ENCODE results near the gene OR10H1.
"Not testable (repeated sequence)": the region's sequence is repeated elsewhere in the genome, so short reads cannot be mapped to it uniquely, and the experiment has no call there.

The OR10H1 gene

GRCh38 chr19:15828611-15829305, 13.3 kb upstream of the OR10H1 start:
- DNase-seq (ENCODE audit: low read depth) = not testable (repeated sequence)

GRCh38 chr19:15828121-15828610, 12.7 kb upstream of the OR10H1 start:
- DNase-seq (ENCODE audit: low read depth) = no peak

DNA sequence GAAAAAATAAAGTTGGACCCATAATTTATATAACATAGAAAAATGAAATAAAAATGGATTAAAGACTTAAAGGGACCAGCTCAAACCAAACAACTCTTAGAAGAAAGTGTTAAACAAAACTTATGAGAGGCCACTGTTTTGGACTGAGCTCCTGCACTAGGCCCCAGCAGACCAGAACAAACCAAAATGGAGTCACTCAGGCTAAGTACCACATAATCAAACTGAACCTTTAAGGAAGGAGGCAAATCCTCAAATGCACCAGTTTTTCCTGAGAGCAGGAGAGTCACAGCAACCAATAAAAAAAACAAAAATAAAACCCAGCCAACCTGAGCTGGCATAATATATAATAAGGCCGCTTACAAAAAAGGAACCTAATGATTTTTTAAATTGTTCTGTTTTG, 10.3 kb upstream of the OR10H1 start:
- DNase-seq (ENCODE audit: low read depth) = no peak

- no peak for DNase-seq (ENCODE audit: low read depth)
Measured at GRCh38 chr19:15820646-15821045, 5.2 kb upstream of the OR10H1 start.

- DNase-seq (ENCODE audit: low read depth) = no peak
Measured at GRCh38 chr19:15813916-15814315, 1.5 kb downstream of the OR10H1 start.

DNA sequence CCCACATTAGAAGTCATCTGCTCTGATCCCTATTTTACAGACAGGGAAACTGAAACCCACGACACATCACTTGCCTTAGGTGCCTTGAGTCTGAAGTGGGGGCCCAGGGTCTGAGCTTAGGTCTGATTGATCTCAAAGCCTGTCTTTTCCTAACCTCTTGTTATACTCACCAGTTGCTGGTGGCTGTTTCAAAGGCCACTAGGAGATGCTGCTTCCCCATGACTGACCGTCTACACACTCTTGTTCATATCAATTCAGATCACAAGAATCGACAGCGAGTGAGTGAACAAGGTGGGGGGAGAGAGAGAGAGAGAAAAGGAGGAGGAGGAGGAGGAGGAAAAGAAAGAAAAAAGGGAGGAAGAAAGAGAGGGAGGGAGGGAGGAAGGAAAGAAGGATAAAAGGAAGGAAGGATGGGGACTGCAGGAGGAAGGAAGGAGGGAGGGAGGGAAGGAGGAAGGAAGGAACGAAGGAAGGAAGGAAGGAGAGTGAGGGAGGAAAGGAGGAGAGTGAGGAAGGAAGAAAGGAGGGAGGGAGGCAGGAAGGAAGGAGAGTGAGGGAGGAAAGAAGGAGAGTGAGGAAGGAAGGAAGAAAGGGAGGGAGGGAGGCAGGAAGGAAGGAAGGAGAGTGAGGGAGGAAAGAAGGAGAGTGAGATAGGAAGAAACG, 3.3 kb downstream of the OR10H1 start:
- no peak for DNase-seq (ENCODE audit: low read depth)

DNA sequence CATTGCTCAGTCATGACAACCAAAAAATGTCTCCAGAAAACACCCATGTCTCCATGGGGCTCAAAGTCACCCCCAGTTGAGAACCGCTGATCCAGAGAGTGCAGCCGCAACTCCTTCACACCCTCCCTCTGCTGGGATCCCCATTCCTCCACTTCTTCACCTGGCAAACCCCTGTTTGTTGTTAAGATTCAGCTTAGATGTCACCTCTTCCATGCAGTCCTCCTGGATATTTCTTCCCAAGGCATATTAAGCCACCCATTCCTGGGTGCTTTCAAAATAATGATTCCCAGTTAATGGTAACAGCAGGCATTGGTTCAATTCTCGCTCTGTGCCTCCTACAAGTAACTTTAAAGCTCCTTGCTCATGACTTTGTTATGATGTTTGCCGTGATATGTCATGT, 4.0 kb downstream of the OR10H1 start:
- DNase-seq (ENCODE audit: low read depth) = no peak

GRCh38 chr19:15810335-15810734, 5.1 kb downstream of the OR10H1 start:
- no peak for DNase-seq (ENCODE audit: low read depth)

GRCh38 chr19:15794279-15794678, 21.2 kb downstream of the OR10H1 start:
- DNase-seq (ENCODE audit: low read depth) = not testable (repeated sequence)

DNA sequence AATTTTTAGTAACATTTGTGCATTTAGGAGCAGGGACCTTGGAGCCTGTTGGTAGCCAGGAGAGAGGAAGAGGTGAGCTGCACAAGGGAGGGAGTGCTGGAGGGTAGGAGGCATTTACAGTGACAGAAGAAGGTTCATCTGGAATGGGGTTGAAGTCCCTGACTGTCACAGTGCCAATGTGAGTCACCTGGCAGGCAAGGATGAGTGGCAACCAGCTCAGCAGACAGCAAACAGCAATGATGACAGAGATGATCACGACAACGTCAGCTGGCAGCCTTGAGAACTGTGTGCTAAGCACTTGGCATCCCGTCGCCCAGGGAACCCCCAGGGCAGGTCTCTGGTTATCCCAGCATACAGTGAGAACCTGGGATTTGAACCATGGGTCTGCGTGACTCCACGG, 25.4 kb downstream of the OR10H1 start:
- DNase-seq (ENCODE audit: low read depth) = no peak

DNA sequence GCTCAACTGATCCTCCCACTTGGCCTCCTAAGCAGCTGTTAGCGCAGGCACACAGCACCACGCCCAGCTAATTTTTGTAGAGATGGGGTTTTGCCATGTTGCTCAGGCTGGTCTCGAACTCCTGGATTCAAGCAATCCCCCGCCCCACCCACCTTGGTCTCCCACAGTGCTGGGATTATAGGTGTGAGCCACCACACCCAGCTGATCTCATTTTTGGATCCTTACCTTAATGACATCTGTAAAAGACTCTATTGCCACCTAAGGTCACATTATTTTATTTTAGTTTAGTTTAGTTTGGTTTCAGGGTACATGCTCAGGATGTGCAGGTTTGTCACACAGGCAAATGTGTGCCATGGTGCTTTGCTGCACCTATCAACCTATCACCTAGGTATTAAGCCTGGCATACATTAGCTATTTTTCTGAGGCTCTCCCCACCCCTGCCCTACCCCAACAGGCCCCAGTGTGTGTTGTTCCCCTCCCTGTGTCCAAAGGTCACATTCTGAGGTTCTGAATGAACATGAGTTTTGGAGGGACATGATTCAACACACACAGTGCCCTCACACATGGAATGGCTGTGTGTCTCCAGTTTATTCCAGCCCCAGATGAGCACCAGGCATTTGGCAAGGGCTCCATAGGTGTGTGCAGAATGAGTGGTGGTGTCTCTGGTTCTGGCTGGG, 26.7 kb downstream of the OR10H1 start:
- DNase-seq (ENCODE audit: low read depth) = no peak

- DNase-seq (ENCODE audit: low read depth) = no peak
Measured at GRCh38 chr19:15787611-15788155, 27.8 kb downstream of the OR10H1 start, which contains the start of gene OR10H5. OR10H5 (plus strand) TSS chr19:15787661; CDS start chr19:15794049, 6,388 bp downstream.

DNA sequence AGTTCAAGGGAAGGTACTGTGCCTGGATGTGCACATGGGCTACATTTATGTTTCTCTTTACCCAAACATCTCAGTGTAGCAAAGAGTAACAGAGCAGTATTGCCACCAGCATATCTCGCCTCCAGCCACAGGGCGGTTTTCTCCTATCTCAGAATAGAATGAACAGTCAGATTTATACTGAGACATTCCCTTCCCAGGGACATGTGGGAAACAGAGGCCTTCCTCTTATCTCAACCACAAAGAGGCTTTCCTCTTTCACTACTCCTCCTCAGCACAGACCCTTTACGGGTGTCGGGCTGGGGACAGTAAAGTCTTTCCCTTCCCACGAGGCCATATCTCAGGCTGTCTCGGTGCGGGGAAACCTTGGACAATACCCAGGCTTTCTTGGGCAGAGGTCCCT, 32.6 kb downstream of the OR10H1 start:
- DNase-seq (ENCODE audit: low read depth) = not testable (repeated sequence)

DNA sequence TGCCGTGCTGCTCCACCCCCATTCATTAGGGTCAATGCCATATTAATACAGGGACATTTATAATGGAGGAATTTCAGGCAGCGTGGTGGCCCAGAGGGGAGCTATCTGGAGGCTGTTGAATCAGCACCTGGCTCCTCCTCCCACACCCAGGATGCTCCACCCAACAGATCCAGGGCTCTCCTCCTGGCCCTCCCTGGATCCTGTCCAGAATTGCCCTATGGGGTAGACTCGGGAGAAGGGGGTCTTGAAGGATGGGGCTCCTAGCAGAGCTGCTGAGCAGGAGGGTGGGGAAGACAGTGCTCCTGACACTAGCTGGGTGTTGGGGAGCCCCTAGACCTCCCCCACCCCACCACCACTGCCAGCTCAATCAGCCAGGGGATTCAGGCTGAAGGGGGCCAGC, 33.3 kb downstream of the OR10H1 start:
- no peak for DNase-seq (ENCODE audit: low read depth)

DNA sequence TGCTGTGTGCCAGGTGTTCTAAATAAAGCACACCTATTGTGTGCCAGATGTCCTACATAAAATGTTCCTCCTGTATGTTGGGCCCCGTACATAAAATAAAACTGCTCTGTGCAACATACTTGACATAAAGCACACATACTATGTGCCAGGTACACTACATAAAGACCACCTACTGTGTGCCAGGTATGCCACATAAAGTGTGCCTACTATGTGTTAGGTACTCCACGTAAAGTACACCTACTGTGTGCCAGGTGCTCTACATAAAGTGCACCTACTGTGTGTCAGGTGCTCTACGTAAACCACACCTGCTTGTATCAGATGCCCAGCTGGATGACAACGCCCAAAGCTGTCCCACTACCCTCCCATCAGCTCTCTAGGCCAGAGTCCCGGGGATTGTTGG, 33.8 kb downstream of the OR10H1 start:
- no peak for DNase-seq (ENCODE audit: low read depth)

GRCh38 chr19:15780610-15781418, 34.6 kb downstream of the OR10H1 start:
- DNase-seq (ENCODE audit: low read depth) = no peak

DNA sequence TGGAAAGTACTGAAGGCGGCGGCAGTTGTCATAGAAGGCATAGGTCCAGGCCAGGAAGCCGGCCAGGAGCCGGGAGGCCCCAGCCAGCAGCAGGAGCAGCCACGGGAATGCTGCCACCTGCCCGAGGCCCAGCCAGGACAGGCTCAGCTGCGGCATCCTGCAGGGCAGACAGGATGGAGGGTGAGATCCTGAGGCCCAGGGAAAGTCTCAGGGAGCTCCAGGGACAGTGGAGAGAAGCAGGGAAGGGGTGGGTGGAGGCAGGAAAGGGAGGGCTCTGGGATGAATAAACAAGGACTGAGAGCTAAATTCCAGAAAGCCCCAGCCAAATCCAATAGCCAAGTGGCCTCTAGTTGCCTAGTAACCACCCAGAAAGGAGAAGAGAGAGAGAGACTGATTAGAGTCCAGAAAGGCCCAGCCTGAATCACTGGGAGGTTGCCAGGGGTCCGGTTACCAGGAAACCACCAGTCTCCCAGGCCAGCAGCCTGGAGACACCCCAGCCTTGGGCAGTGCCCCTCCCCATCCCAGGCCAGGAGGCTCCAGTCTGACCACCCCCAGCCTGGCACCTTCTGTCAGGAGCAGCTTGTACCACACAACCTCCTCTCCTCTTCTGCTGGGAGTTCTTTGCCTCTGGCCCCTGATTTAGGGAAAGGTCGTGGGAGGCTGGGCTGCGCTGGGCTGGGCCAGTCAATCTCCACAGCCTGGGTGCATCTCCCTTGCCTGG, 35.5 kb downstream of the OR10H1 start:
- no peak for DNase-seq (ENCODE audit: low read depth)

DNA sequence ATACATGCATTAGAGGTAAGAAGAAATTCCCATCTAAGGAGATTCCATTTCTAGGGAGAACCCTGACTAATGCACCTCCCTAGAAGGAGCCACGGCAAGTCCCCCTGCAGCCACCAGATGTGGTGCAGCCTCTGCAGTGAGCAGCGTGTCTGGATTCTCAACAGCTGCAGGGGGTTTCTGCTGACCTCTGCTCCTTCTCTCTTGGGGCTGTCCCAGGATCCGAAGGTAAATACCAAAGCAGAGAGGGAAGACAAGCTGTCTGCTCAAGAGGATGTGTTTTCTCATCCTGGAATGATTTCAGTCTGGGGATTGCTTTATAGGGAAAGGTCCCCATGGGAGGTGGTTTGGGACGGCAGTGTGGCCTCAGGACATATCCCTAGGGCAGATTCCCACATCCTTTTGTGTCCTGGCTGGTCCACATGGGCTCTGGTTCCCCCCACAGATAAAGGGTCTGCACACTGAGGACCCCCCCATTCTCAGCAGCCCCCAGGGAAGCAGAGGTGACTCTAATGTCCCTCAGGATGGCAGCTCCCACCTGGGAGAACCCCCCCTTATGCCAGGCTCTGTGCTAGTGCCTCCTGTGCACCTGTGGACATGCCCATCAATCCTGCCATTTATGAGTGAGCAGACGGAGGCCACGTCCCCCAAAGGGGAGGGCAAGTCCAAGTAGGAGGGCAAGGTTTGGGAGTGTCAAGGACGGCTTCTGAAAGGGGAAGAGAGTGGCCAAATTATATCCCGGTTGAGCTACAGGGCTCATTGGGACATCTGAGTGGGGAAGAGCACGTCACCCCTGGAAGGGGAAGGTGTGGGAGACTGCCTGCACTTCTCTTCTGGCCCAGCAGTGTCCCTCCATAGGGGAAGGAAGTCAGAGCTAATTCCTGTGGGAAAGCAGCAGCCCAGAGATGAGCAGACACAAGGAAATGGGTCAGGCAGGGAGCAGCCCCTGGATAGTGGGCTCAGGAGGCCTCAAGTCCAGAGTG, 38.2 kb downstream of the OR10H1 start:
- no peak for DNase-seq (ENCODE audit: low read depth)

GRCh38 chr19:15776264-15776663, 39.2 kb downstream of the OR10H1 start:
- DNase-seq (ENCODE audit: low read depth) = no peak

- no peak for DNase-seq (ENCODE audit: low read depth)
Measured at GRCh38 chr19:15775249-15775648, 40.2 kb downstream of the OR10H1 start.
